HG03354 (cell line): ENCODE results near the gene TPP1.

Experiments used
- ATAC-seq: cut with Tn5 transposase; IDR thresholded peaks from one replicate; pipeline ENCODE4 v1.9.1; 2021; ENCODE audit warnings: mild to moderate bottlenecking; ENCODE audit not compliant: unreplicated experiment, poor library complexity, severe bottlenecking

The TPP1 gene

DNA sequence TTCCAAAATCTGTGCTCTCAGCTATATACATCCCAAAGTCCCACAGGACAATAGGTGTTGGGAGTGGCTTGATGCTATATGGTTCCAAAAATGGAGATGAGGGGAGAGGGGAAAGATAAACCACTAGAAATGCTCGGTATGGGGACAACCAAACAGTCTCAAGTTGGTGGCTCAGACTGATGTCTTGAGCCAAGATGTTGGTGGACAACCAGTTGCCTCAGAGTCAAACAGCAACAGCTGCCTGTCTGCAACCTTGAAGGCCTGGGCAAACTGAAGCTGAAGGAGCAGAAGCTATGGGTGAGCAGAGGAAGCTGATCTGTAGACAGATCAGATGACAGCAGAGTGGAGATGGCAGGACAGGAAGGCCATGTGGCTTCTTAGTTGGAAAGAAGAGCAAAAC lies 19.8 kb downstream of the TPP1 start:
- ATAC-seq: no peak

DNA sequence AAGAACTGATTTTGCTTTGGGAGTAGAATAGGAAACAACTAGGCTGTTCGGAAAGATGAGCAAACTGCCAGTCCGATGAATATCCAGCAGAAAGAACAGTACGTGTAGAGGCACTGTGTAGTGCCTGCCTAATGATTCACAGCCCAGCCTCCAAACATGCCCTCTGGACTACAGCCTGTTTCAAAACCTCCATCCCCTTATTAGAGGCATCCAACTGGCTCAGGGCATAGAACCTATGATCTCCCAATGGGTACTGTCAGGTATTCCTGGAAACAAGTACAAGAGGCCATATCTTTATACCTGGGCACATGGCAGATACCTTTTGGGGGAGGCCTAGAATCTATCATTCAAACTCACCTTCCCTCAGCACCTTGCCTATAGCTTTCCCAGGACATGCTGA lies 20.7 kb downstream of the TPP1 start:
- no peak for ATAC-seq

- ATAC-seq: no peak
Observed at GRCh38 chr11:6596239-6596877, 22.9 kb downstream of the TPP1 start.

- ATAC-seq: no peak
Observed at GRCh38 chr11:6594142-6594768, 25.0 kb downstream of the TPP1 start.

GRCh38 chr11:6588018-6588417 lies 31.2 kb downstream of the TPP1 start:
- no peak for ATAC-seq

DNA sequence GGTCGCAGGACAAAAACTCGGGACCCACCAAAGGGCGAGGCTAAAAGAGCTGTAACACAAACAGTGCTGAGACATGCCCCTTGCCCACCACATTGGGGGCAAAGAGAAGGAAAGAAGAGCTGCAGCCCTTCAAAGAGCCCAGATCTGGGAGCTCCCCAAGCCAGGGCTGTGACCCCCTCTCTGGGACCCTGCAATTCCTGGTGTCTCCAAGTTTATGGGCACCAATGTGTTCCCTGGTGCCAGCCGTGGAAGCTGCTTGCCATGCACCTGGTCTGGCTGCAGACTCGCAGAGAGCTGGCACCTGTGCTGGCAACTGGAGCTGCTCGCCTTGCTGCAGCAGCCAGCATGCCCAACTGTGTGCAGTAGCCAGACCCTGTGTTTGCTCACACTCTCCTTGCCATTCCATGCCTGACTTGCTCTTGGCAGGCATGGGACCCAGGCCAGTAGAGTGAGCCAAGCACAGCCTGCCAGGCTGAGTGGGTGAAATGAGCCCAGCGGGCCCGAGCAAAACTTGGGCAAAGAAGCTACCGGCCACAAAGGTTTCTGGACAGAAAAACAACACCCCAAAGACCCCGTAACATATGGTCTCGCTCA lies 31.8 kb downstream of the TPP1 start:
- ATAC-seq: no peak

- ATAC-seq: no peak
Observed at GRCh38 chr11:6586434-6587359, 32.5 kb downstream of the TPP1 start.

- no peak for ATAC-seq
Observed at GRCh38 chr11:6584528-6584927, 34.7 kb downstream of the TPP1 start.

DNA sequence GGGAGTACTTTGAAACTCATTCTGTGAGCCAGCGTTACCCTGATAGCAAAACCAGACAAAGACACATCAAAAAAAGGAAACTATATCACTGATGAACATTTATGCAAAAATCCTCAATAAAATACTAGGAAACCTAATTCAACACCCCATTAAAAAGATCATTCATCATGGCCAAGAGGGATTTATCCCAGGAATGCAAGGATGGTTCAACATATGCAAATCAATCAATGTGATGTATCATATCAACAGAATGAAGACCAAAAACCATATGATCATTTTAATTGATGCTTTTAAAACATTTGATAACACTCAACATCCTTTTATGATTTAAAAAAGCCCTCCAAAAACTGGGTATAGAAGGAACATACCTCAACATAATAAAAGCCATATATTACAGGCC lies 35.6 kb downstream of the TPP1 start:
- no peak for ATAC-seq

DNA sequence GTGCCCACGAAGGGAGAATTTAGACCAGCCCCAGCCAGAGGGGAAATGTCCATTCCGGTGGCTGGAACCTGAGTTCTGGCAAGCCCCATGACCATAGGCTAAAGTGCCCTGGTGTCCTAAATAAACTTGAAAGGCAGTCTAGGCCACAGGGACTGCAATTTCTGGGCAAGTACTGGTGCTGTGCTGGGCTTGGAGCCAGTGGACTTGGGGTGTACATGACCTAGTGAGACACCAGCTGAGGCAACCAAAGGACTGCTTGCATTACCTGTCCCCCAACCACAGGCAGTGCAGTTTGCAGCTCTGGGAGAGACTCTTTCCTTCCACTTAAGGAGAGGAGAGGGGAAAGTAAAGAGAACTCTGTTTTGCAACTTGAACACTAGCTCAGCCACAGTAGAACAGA lies 39.5 kb downstream of the TPP1 start:
- ATAC-seq: no peak

- no peak for ATAC-seq
Observed at GRCh38 chr11:6578134-6578533, 41.1 kb downstream of the TPP1 start.

DNA sequence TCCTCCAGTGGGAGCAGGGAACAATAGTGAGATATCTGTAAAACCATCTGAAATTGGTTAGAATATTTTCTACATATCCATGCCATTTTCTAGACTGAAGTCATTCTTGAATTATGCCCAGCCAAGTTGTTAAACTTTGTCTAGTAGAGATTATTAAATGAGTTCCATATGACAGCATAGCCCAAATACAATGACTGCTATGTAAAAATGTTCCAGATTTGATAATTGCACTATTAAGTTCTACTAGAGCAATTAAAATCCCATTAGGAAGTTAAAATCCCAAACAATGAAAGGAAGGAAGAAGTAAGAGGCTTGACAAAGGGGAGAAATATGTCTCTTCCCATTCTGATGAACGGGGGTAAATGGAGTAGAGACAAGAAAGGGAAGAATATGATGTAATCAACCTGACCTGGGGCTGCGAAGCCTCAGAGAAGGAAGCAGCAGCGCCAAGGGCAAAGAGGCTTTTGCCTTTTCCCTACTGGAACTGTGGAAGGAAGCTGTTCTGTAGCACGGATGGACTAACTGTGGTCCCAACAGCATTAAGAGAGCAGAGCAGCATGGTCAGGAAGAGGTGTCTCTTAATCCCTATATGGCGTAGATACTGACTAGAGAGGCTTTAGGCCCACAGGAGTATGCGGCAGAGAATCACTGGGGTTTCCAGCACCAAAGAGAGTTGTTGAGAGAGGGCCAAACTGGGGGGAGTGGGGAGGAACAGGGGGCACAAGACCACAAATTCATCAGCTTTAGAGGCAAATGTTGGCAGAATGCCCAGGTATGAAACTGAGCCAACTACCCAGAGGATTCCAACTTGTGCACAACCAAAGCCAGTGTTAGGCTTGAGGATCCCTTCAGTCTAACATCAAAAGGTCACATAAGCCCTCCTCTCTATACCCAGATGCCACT lies 42.5 kb downstream of the TPP1 start:
- no peak for ATAC-seq

DNA sequence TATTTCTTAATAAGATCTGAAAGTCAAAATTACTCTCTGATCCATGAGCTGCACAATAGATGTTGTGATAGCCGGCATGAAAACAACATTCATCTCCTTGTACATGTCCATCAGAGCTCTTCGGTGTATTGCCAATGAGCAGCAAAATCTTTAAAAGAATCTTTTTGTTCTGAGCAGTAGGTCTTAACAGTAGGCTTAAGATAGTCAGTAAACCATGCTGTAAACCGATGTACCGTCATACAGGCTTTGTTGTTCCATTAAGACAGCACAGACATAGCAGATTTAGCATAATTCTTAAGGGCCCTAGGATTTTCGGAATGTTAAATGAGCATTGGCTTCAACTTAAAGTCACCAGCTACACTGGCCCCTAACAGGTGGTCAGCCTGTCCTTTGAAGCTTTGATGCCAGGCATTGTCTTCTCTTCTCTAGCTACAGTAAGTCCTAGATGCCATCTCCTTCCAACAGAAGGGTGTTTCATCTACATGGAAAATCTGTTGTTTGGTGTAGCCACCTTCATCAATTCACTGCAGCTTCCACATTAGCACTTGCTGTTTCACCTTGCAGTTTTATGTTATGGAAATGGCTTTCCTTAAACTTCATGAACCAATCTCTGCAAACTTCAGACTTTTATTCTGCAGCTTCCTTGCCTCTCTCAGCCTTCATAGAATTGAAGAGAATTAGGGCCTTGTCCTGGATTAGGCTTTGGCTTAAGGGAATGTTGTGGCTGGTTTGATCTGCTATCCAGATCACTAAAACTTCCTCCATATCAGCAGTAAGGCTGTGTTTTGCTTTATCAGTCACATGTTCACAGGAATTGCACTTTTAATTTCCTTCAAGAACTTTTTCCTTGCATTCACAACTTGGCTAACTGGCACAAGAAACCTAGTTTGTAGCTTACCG lies 44.2 kb downstream of the TPP1 start:
- no peak for ATAC-seq

DNA sequence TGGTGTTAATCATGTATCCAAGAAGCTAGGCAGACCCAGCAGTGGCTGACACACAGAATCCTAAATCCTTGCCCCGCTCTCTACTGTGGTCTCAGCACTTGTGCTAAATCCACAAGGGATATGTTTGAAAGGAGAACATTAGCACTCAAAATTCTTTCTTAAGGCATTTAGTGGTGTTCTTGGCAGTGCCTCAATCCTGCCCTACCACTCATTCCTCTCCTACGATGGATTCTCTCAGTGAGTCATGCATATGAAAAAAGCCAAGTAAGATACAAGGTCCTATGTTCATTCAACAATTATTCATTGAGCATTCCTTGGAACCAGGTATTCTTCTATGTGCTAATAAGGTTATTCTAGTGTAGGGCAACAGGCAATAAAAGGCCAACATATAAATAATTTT lies 47.0 kb downstream of the TPP1 start:
- no peak for ATAC-seq

GRCh38 chr11:6571434-6572008 lies 47.7 kb downstream of the TPP1 start:
- ATAC-seq: no peak

- no peak for ATAC-seq
Observed at GRCh38 chr11:6570691-6571427, 48.4 kb downstream of the TPP1 start.

GRCh38 chr11:6569706-6570105 lies 49.5 kb downstream of the TPP1 start:
- no peak for ATAC-seq
